Spleen (tissue), 11 donors: ENCODE data around the gene FCRL6. TPM values are rescaled to one million over a fixed set of nuclear protein-coding genes. Genes with fewer than 3 reads are reported as not detected.

Experiments used
- DNase-seq: peaks from one replicate; pipeline ENCODE4 v3.0.0-alpha.2; 2020
- H3K27ac ChIP-seq, 8 donors: fragments of 200-600 bp; sonication (generic) in 7 of 8; 1 replicate in 4 of 8; 2 replicates in 4 of 8; pipeline versions ENCODE4 v1.5.0 to v1.8.0; 2016 to 2021; ENCODE audit warnings: inconsistent platforms in 4 of 8, mild to moderate bottlenecking in 4 of 8, moderate library complexity in 1 of 8
- H3K27me3 ChIP-seq, 7 donors: fragments of 200-600 bp; sonication (generic) in 6 of 7; replicated peaks in 1 of 7; 1 replicate in 4 of 7; 2 replicates in 3 of 7; pipeline versions ENCODE4 v1.5.0 to v1.8.0; 2016 to 2021; ENCODE audit warnings: inconsistent platforms in 3 of 7, mild to moderate bottlenecking in 1 of 7
- H3K36me3 ChIP-seq, 6 donors: fragments of 200-600 bp; sonication (generic) in 5 of 6; 1 replicate in 4 of 6; 2 replicates in 2 of 6; pipeline versions ENCODE4 v1.5.0 to v1.8.0; 2016 to 2021; ENCODE audit warnings: inconsistent platforms in 2 of 6
- H3K4me1 ChIP-seq, 6 donors: fragments of 200-600 bp; sonication (generic) in 5 of 6; 1 replicate in 3 of 6; 2 replicates in 3 of 6; pipeline versions ENCODE4 v1.5.0 to v1.8.0; 2016 to 2021; ENCODE audit warnings: inconsistent platforms in 3 of 6
- H3K4me3 ChIP-seq, 8 donors: fragments of 200-600 bp; sonication (generic) in 7 of 8; 1 replicate in 4 of 8; 2 replicates in 4 of 8; pipeline versions ENCODE4 v1.5.0 to v1.8.0; 2016 to 2021; ENCODE audit warnings: inconsistent platforms in 4 of 8, mild to moderate bottlenecking in 4 of 8, moderate library complexity in 2 of 8
- H3K9me3 ChIP-seq, 8 donors: fragments of 200-600 bp; sonication (generic) in 7 of 8; 1 replicate in 4 of 8; 2 replicates in 4 of 8; pipeline versions ENCODE4 v1.5.0 to v1.8.0; 2016 to 2021; ENCODE audit warnings: inconsistent platforms in 4 of 8
- CTCF ChIP-seq, 11 experiments: fragments of 200-600 bp in 7 of 11; fragments of 450-650 bp in 4 of 11; sonication (generic) in 4 of 11; IDR thresholded peaks in 8 of 11; conservative IDR thresholded peaks in 3 of 11; 1 replicate in 7 of 11; 2 replicates in 4 of 11; pipeline versions ENCODE4 v1.4.0 to v1.8.0; 2016 to 2021; ENCODE audit warnings: antibody characterized with exemption in 11 of 11, inconsistent platforms in 4 of 11, mild to moderate bottlenecking in 1 of 11
- POLR2A ChIP-seq, 3 donors: fragments of 450-650 bp; IDR thresholded peaks; one replicate each; pipeline ENCODE4 v1.5.1; 2017; ENCODE audit warnings: antibody characterized with exemption in 3 of 3, mild to moderate bottlenecking in 1 of 3
- POLR2AphosphoS5 ChIP-seq, 3 donors: sonication (generic); formaldehyde crosslinking; IDR thresholded peaks; one replicate each; pipeline ENCODE4 v1.5.1; 2017; ENCODE audit warnings: antibody characterized with exemption in 3 of 3
- whole genome bisulfite sequencing, 5 donors: extraction: QIAGEN DNeasy Blood & Tissue Kit in 3 of 5; methylation state at CpG; one replicate each; pipeline versions ENCODE4 v1.1.5 to v1.1.7; 2013 to 2018; 5-methylcytosine and 5-hydroxymethylcytosine counted together
- intact Hi-C: fragments of 100-400 bp; cut with DNase I; formaldehyde crosslinking; loops from one replicate; pipeline ENCODE4 v1.15.0; 2023; ENCODE audit warnings: low total_unique reads
- polyA plus RNA-seq, 3 donors: library from polyadenylated mRNA; stranded (reverse); fragments of 200-250 nt; gene quantifications; one replicate each; pipeline ENCODE4 v1.2.1, GENCODE V29; 2013
- total RNA-seq, 7 donors: library from RNA; depleted of rRNA in 3 of 7; stranded (reverse); fragments of >200 nt in 3 of 7; fragmentation: NEBNext Ultra II Directional in 4 of 7; extraction: Animal tissue kit (Norgen Biotek cat#: 25700) in 4 of 7; gene quantifications; one replicate each; pipeline versions ENCODE4 v1.1.0 to v1.2.1, GENCODE V29; 2016 to 2021
- donor health status: healthy with polysubstance abuse.
- donor health status: DM: no; HTN: no; CAD: no; lungs with moderate emphysema.
- donor health status: DM: no; HTN: no; CAD: no.
- donor health status: Bipolar disorder and iron deficiency.
- donor health status: healthy.
- donor health status: DM: no; HTN: no; CAD: no.
- donor health status: DM: yes; HTN: yes; CAD: no.

Gene FCRL6
- total and polyA plus RNA-seq, 10 donors = 0.52 to 24.4 (median 13.3) TPM

- Histone ChIP-seq H3K27me3 (no peaks in the 10 kb centered on the region), H3K27ac (peak overlapping the region in 3 of 8 donors; percentile 26 to 75 (median 32)), H3K36me3 (peaks cover 0 to 10% (median 0%) of the 10 kb centered on the region in 6 donors), H3K4me3 (peak overlapping the region in 4 of 8 donors; percentile 14 to 56 (median 26)), H3K9me3 (no peaks in the 10 kb centered on the region), H3K4me1 (peaks cover 15 to 66% (median 55%) of the 10 kb centered on the region in 6 donors)
- TF ChIP-seq CTCF (IDR thresholded peaks at IDR 0.05 in 8 of 11, conservative IDR thresholded peaks at IDR 0.05 in 3 of 11) (no peak), POLR2A (IDR thresholded peaks at IDR 0.05) (no peak), POLR2AphosphoS5 (IDR thresholded peaks at IDR 0.05) (no peak)
- DNase-seq = no peak
- intact Hi-C loops = no loop called here
- WGBS, 5 donors = 60 to 82% (median 66%) methylated on average over 11 of the region's 11 CpGs
Measured at GRCh38 chr1:159828581-159829272, 26.6 kb downstream of the FCRL6 start.

- peak overlapping the region in 3 of 8 donors; percentile 26 to 75 (median 32) for H3K27ac ChIP-seq
- no peaks in the 10 kb centered on the region for H3K27me3 ChIP-seq
- DNase-seq = peak; percentile 83
- WGBS, 5 donors = 13 to 38% (median 19%) methylated on average over 3 of the region's 3 CpGs
- TF ChIP-seq CTCF (IDR thresholded peaks at IDR 0.05 in 8 of 11, conservative IDR thresholded peaks at IDR 0.05 in 3 of 11) (peak; percentile 23 to 77 (median 64)), POLR2AphosphoS5 (IDR thresholded peaks at IDR 0.05) (no peak), POLR2A (IDR thresholded peaks at IDR 0.05) (no peak)
- H3K9me3 ChIP-seq = no peaks in the 10 kb centered on the region
- peaks cover 15 to 62% (median 55%) of the 10 kb centered on the region in 6 donors for H3K4me1 ChIP-seq
- intact Hi-C loops = no loop called here
- peaks cover 0 to 14% (median 0%) of the 10 kb centered on the region in 6 donors for H3K36me3 ChIP-seq
- peak overlapping the region in 1 of 8 donors; percentile 56 for H3K4me3 ChIP-seq
Measured at GRCh38 chr1:159829273-159829634, 27.1 kb downstream of the FCRL6 start.

- 78 to 94% (median 89%) methylated on average over 9 to 18 of the region's 18 CpGs for WGBS, 5 donors
- Histone ChIP-seq H3K4me1 (peaks cover 15 to 56% (median 52%) of the 10 kb centered on the region in 6 donors), H3K4me3 (no peak overlapping the region), H3K27me3 (no peaks in the 10 kb centered on the region), H3K9me3 (no peaks in the 10 kb centered on the region), H3K36me3 (peaks cover 0 to 21% (median 0%) of the 10 kb centered on the region in 6 donors), H3K27ac (peak overlapping the region in 1 of 8 donors; percentile 8)
- TF ChIP-seq POLR2AphosphoS5 (IDR thresholded peaks at IDR 0.05) (no peak), POLR2A (IDR thresholded peaks at IDR 0.05) (no peak), CTCF (IDR thresholded peaks at IDR 0.05 in 8 of 11, conservative IDR thresholded peaks at IDR 0.05 in 3 of 11) (no peak)
- intact Hi-C loops = no loop called here
- DNase-seq = no peak
Measured at GRCh38 chr1:159829822-159830465, 27.8 kb downstream of the FCRL6 start.

GRCh38 chr1:159830722-159831121, 28.6 kb downstream of the FCRL6 start:
- TF ChIP-seq POLR2A (IDR thresholded peaks at IDR 0.05) = no peak
- no peak for TF ChIP-seq CTCF (IDR thresholded peaks at IDR 0.05 in 8 of 11, conservative IDR thresholded peaks at IDR 0.05 in 3 of 11)
- no peak for TF ChIP-seq POLR2AphosphoS5 (IDR thresholded peaks at IDR 0.05)
- Histone ChIP-seq H3K27me3 (no peaks in the 10 kb centered on the region), H3K36me3 (peaks cover 0 to 28% (median 0%) of the 10 kb centered on the region in 6 donors), H3K4me3 (no peak overlapping the region), H3K4me1 (peaks cover 15 to 48% (median 44%) of the 10 kb centered on the region in 6 donors), H3K27ac (no peak overlapping the region), H3K9me3 (no peaks in the 10 kb centered on the region)
- 84 to 87% (median 86%) methylated on average over 8 of the region's 8 CpGs for WGBS, 5 donors
- intact Hi-C loops = no loop called here
- no peak for DNase-seq
